Measurements from ENCODE around the gene CACNG4. TPM values are rescaled to one million over a fixed set of nuclear protein-coding genes. Genes with fewer than 3 reads are reported as not detected.

The CACNG4 gene
- polyA plus RNA-seq, 2 of the 4 experiments (the other 2 are of a cell fraction) = 6.2 to 10.2 TPM

- H3K4me1 ChIP-seq = no peaks in the 10 kb centered on the region
- H3K27ac ChIP-seq = no peak overlapping the region
- ATAC-seq (no peak), FAIRE-seq (no peak), DNase-seq (ENCODE audit: low read depth in 1 of 2, low spot score in 1 of 2) (no peak)
- H3K4me3 ChIP-seq = no peak overlapping the region
- ChIA-PET CTCF (interaction anchor here (1.1 to 1.3 kb wide), 3 partner anchors 14 to 29 kb away, joined by 3 read pairs; no protein-coding TSS in a partner anchor), POLR2A (no interaction called here)
- H3K9me3 ChIP-seq = no peaks in the 10 kb centered on the region
- no peak overlapping the region for H3K4me2 ChIP-seq
- TF ChIP-seq CBX2 (IDR thresholded peaks at IDR 0.05; ENCODE audit: borderline replicate concordance, low read depth) (no peak), MAFK (IDR thresholded peaks at IDR 0.05; ENCODE audit: partially characterized antibody) (no peak), CHD2 (IDR thresholded peaks at IDR 0.05; ENCODE audit: low read length, partially characterized antibody) (no peak), ZSCAN20 (CRISPR knock-in tag; IDR thresholded peaks at IDR 0.05) (no peak), NFE2L2 (conservative IDR thresholded peaks at IDR 0.05; ENCODE audit: low read length) (no peak), CHD4 (IDR thresholded peaks at IDR 0.05; ENCODE audit: borderline replicate concordance) (no peak), MAZ (IDR thresholded peaks at IDR 0.05; ENCODE audit: borderline replicate concordance, low read depth, low read length) (no peak), RNF2 (IDR thresholded peaks at IDR 0.05; ENCODE audit: borderline replicate concordance, low read depth) (no peak), POLR2AphosphoS2 (conservative IDR thresholded peaks at IDR 0.05; ENCODE audit: low read length) (no peak), ESRRA (IDR thresholded peaks at IDR 0.05; ENCODE audit: borderline replicate concordance, low read length) (no peak), JUN (IDR thresholded peaks at IDR 0.05) (no peak), KDM5A (IDR thresholded peaks at IDR 0.05) (no peak), USF2 (IDR thresholded peaks at IDR 0.05) (no peak), GATA3 (IDR thresholded peaks at IDR 0.05; ENCODE audit: borderline replicate concordance) (no peak), FOXS1 (CRISPR knock-in tag; IDR thresholded peaks at IDR 0.05) (no peak), HDAC2 (IDR thresholded peaks at IDR 0.05) (no peak), POLR2A (IDR thresholded peaks at IDR 0.05; ENCODE audit: low read length) (no peak), PHF8 (IDR thresholded peaks at IDR 0.05; ENCODE audit: borderline replicate concordance, low read depth) (no peak)
- TF ChIP-seq, protein P1, sequence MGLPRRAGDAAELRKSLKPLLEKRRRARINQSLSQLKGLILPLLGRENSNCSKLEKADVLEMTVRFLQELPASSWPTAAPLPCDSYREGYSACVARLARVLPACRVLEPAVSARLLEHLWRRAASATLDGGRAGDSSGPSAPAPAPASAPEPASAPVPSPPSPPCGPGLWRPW (IDR thresholded peaks at IDR 0.05) = no peak
- TF ChIP-seq, protein P2, sequence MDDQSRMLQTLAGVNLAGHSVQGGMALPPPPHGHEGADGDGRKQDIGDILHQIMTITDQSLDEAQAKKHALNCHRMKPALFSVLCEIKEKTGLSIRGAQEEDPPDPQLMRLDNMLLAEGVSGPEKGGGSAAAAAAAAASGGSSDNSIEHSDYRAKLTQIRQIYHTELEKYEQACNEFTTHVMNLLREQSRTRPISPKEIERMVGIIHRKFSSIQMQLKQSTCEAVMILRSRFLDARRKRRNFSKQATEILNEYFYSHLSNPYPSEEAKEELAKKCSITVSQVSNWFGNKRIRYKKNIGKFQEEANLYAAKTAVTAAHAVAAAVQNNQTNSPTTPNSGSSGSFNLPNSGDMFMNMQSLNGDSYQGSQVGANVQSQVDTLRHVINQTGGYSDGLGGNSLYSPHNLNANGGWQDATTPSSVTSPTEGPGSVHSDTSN (IDR thresholded peaks at IDR 0.05) = no peak
- 73% methylated on average over 11 of the region's 11 CpGs for WGBS (ENCODE audit: missing lambda C conversion rate)
Measured at GRCh38 chr17:67015001-67015400, 50.5 kb downstream of the CACNG4 start.

DNA sequence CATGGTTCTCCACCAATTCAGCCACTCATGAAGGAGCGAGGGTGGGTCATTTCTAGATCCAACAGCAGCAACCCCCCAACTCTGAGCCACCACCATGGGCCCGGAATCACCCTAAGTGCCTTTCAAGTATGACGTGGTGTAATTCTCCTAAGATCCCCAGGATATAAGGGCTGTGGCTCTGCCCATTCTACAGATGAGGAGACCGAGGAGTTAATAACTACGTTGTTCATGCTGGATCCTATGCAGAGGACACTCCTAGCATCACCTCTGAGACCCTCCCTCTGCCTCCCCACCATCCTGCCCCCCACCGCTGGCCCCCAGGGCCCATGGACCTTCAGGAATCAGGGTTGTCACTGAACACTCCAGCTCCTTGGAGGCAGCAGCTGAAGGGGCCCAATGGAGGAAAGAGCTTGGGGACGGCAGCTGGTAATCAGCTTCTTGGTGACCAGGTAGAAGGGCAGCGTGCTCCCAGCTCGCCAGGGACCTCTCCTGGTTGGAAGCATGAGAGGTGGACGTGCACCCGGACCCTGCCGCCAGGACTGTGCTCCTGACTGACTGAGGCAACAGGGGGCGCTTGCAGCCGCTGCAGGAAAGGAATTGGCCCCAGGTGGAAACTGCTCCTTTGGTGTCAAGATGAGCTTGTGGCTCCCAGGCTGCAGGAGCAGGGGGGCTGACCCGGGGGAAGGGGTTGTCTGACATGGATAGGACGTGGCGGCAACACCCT, 51.7 kb downstream of the CACNG4 start:
- CTCF ChIA-PET = interaction anchor here (0.6 to 1.3 kb wide), 6 partner anchors 8 to 173 kb away, joined by 3 to 5 read pairs (median 3); no protein-coding TSS in a partner anchor

More for the DNA sequence above, 51.7 kb downstream of the CACNG4 start:
- no peaks in the 10 kb centered on the region for H3K4me1 ChIP-seq
- no peak for ATAC-seq
- TF ChIP-seq, protein P3, sequence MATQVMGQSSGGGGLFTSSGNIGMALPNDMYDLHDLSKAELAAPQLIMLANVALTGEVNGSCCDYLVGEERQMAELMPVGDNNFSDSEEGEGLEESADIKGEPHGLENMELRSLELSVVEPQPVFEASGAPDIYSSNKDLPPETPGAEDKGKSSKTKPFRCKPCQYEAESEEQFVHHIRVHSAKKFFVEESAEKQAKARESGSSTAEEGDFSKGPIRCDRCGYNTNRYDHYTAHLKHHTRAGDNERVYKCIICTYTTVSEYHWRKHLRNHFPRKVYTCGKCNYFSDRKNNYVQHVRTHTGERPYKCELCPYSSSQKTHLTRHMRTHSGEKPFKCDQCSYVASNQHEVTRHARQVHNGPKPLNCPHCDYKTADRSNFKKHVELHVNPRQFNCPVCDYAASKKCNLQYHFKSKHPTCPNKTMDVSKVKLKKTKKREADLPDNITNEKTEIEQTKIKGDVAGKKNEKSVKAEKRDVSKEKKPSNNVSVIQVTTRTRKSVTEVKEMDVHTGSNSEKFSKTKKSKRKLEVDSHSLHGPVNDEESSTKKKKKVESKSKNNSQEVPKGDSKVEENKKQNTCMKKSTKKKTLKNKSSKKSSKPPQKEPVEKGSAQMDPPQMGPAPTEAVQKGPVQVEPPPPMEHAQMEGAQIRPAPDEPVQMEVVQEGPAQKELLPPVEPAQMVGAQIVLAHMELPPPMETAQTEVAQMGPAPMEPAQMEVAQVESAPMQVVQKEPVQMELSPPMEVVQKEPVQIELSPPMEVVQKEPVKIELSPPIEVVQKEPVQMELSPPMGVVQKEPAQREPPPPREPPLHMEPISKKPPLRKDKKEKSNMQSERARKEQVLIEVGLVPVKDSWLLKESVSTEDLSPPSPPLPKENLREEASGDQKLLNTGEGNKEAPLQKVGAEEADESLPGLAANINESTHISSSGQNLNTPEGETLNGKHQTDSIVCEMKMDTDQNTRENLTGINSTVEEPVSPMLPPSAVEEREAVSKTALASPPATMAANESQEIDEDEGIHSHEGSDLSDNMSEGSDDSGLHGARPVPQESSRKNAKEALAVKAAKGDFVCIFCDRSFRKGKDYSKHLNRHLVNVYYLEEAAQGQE (IDR thresholded peaks at IDR 0.05) = no peak
- TF ChIP-seq RAD21 (conservative IDR thresholded peaks at IDR 0.05 in 1 of 2, IDR thresholded peaks at IDR 0.05 in 1 of 2) (0 out of 5 replicates have a peak, but pooled peaks of 1 of the 2 experiments have one; percentile 16), CBX2 (IDR thresholded peaks at IDR 0.05; ENCODE audit: borderline replicate concordance, low read depth) (no peak), HOXB5 (CRISPR knock-in tag; IDR thresholded peaks at IDR 0.05) (no peak), KDM5A (IDR thresholded peaks at IDR 0.05) (no peak)
- TF ChIP-seq, protein P1 (IDR thresholded peaks at IDR 0.05) = no peak
- POLR2A ChIA-PET = no interaction called here
- H3K9me3 ChIP-seq = no peaks in the 10 kb centered on the region
- FAIRE-seq = no peak
- no peak overlapping the region for H3K27ac ChIP-seq
- no peak overlapping the region for H3K4me3 ChIP-seq
- WGBS (ENCODE audit: missing lambda C conversion rate) = 62% methylated on average over 13 of the region's 17 CpGs
- no peak overlapping the region for H3K4me2 ChIP-seq
- DNase-seq (ENCODE audit: low read depth in 1 of 2, low spot score in 1 of 2) = no peak

All from A549 (cell line).